ENCODE results near the gene CNTN6.

CNTN6 gene

DNA sequence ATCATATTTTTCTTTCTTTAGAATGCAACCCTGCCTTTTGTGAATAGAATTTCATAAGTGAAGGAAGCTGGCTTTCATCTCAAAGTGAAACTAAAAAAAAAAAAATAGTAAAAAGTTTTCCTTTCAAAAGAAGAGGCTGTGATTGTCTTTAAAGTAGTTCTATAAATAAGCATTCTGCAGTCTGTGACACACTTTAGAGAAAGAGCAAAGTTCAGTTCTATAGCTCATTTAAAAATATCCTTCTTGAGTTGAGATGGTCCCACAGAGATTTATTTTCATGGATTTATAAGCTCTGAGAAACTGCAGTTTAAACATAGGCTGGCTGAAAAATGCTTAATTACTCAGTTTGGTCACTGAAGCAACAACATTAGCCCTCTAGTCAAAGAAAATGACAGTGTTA is 36.1 kb upstream of the CNTN6 start:
- H4K20me1 ChIP-seq (ENCODE audit: insufficient read depth, low read length, poor library complexity, severe bottlenecking) = no peaks in the 10 kb centered on the region
- TF ChIP-seq, protein P1, sequence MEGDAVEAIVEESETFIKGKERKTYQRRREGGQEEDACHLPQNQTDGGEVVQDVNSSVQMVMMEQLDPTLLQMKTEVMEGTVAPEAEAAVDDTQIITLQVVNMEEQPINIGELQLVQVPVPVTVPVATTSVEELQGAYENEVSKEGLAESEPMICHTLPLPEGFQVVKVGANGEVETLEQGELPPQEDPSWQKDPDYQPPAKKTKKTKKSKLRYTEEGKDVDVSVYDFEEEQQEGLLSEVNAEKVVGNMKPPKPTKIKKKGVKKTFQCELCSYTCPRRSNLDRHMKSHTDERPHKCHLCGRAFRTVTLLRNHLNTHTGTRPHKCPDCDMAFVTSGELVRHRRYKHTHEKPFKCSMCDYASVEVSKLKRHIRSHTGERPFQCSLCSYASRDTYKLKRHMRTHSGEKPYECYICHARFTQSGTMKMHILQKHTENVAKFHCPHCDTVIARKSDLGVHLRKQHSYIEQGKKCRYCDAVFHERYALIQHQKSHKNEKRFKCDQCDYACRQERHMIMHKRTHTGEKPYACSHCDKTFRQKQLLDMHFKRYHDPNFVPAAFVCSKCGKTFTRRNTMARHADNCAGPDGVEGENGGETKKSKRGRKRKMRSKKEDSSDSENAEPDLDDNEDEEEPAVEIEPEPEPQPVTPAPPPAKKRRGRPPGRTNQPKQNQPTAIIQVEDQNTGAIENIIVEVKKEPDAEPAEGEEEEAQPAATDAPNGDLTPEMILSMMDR (conservative IDR thresholded peaks at IDR 0.05; ENCODE audit: low read length) = no peak
- TF ChIP-seq EZH2phosphoT487 (IDR thresholded peaks at IDR 0.05; ENCODE audit: borderline replicate concordance) = no peak
- no peaks in the 10 kb centered on the region for H3F3A ChIP-seq (ENCODE audit: low read depth)
- no peaks in the 10 kb centered on the region for H3K36me3 ChIP-seq (ENCODE audit: insufficient read depth, low read length)
- H3K4me3 ChIP-seq (ENCODE audit: low read length, poor library complexity, severe bottlenecking) = no peak overlapping the region
- no peaks in the 10 kb centered on the region; the same call in 1 of the 2 replicates for H3K9me3 ChIP-seq (ENCODE audit: insufficient read depth, low read depth, low read length)
- H2AFZ ChIP-seq (ENCODE audit: low read length) = no peak overlapping the region
- H3K9ac ChIP-seq (ENCODE audit: low read depth, low read length, poor library complexity, severe bottlenecking) = no peak overlapping the region
- no peaks in the 10 kb centered on the region for H3K4me1 ChIP-seq (ENCODE audit: insufficient read depth, low read length, poor library complexity, severe bottlenecking)
- H3K79me2 ChIP-seq (ENCODE audit: insufficient read depth, low read length) = no peaks in the 10 kb centered on the region
- H3K9me2 ChIP-seq (replicated peaks; ENCODE audit: low read depth, low read length) = no peaks in the 10 kb centered on the region
- H3K27me3 ChIP-seq (ENCODE audit: insufficient read depth, low read length, poor library complexity, severe bottlenecking) = no peaks in the 10 kb centered on the region
- H3K4me2 ChIP-seq (ENCODE audit: low read depth, low read length, poor library complexity, severe bottlenecking) = no peak overlapping the region

GRCh38 chr3:1057436-1057835 is 35.4 kb upstream of the CNTN6 start:
- H3K79me2 ChIP-seq (ENCODE audit: insufficient read depth, low read length) = no peaks in the 10 kb centered on the region
- no peaks in the 10 kb centered on the region for H3K4me1 ChIP-seq (ENCODE audit: insufficient read depth, low read length, poor library complexity, severe bottlenecking)
- no peaks in the 10 kb centered on the region for H3K27me3 ChIP-seq (ENCODE audit: insufficient read depth, low read length, poor library complexity, severe bottlenecking)
- H3K4me2 ChIP-seq (ENCODE audit: low read depth, low read length, poor library complexity, severe bottlenecking) = no peak overlapping the region
- no peaks in the 10 kb centered on the region for H3K36me3 ChIP-seq (ENCODE audit: insufficient read depth, low read length)
- TF ChIP-seq, protein P1 (conservative IDR thresholded peaks at IDR 0.05; ENCODE audit: low read length) = no peak
- TF ChIP-seq EZH2phosphoT487 (IDR thresholded peaks at IDR 0.05; ENCODE audit: borderline replicate concordance) = no peak
- H2AFZ ChIP-seq (ENCODE audit: low read length) = no peak overlapping the region
- H3F3A ChIP-seq (ENCODE audit: low read depth) = no peaks in the 10 kb centered on the region
- no peaks in the 10 kb centered on the region for H3K9me2 ChIP-seq (replicated peaks; ENCODE audit: low read depth, low read length)
- H3K9me3 ChIP-seq (ENCODE audit: insufficient read depth, low read depth, low read length) = no peaks in the 10 kb centered on the region; the same call in 1 of the 2 replicates
- H3K4me3 ChIP-seq (ENCODE audit: low read length, poor library complexity, severe bottlenecking) = no peak overlapping the region
- H4K20me1 ChIP-seq (ENCODE audit: insufficient read depth, low read length, poor library complexity, severe bottlenecking) = no peaks in the 10 kb centered on the region
- no peak overlapping the region for H3K9ac ChIP-seq (ENCODE audit: low read depth, low read length, poor library complexity, severe bottlenecking)

GRCh38 chr3:1068985-1069384 is 23.8 kb upstream of the CNTN6 start:
- TF ChIP-seq, protein P1 (conservative IDR thresholded peaks at IDR 0.05; ENCODE audit: low read length) = no peak
- no peak for TF ChIP-seq EZH2phosphoT487 (IDR thresholded peaks at IDR 0.05; ENCODE audit: borderline replicate concordance)
- Histone ChIP-seq H3K9me2 (replicated peaks; ENCODE audit: low read depth, low read length) (no peaks in the 10 kb centered on the region), H3K36me3 (ENCODE audit: insufficient read depth, low read length) (no peaks in the 10 kb centered on the region), H3K9me3 (ENCODE audit: insufficient read depth, low read depth, low read length) (peaks cover 2% of the 10 kb centered on the region; the same call in 1 of the 2 replicates), H2AFZ (ENCODE audit: low read length) (no peak overlapping the region), H3K79me2 (ENCODE audit: insufficient read depth, low read length) (no peaks in the 10 kb centered on the region), H3K9ac (ENCODE audit: low read depth, low read length, poor library complexity, severe bottlenecking) (no peak overlapping the region), H3K27me3 (ENCODE audit: insufficient read depth, low read length, poor library complexity, severe bottlenecking) (no peaks in the 10 kb centered on the region), H4K20me1 (ENCODE audit: insufficient read depth, low read length, poor library complexity, severe bottlenecking) (no peaks in the 10 kb centered on the region), H3F3A (ENCODE audit: low read depth) (no peaks in the 10 kb centered on the region), H3K4me3 (ENCODE audit: low read length, poor library complexity, severe bottlenecking) (no peak overlapping the region), H3K4me1 (ENCODE audit: insufficient read depth, low read length, poor library complexity, severe bottlenecking) (no peaks in the 10 kb centered on the region), H3K4me2 (ENCODE audit: low read depth, low read length, poor library complexity, severe bottlenecking) (no peak overlapping the region)
